Activated CD8-positive, alpha-beta memory T cell treated with anti-CD3 and anti-CD28 coated beads, Interleukin-2, amount 50 U/mL, for 1 hour (primary cell): ENCODE results near the gene PRDM10.

Source experiments
- DNase-seq: peaks from one replicate; pipeline ENCODE4 v3.0.0-alpha.2; 2020; ENCODE audit errors: extremely low read depth

The PRDM10 gene

GRCh38 chr11:129945373-129945772, 57.3 kb downstream of the PRDM10 start:
- no peak for DNase-seq

- DNase-seq, result no peak
Measured at GRCh38 chr11:129944696-129945095, 57.9 kb downstream of the PRDM10 start.

- DNase-seq, result no peak
Measured at GRCh38 chr11:129943036-129943435, 59.6 kb downstream of the PRDM10 start.

GRCh38 chr11:129939510-129939909, 63.1 kb downstream of the PRDM10 start:
- no peak for DNase-seq

- DNase-seq, result no peak
Measured at GRCh38 chr11:129938764-129939163, 63.9 kb downstream of the PRDM10 start.

- DNase-seq, result no peak
Measured at GRCh38 chr11:129937592-129938238, 64.9 kb downstream of the PRDM10 start.

GRCh38 chr11:129935723-129936122, 66.9 kb downstream of the PRDM10 start:
- DNase-seq, result no peak

GRCh38 chr11:129933891-129934290, 68.7 kb downstream of the PRDM10 start:
- DNase-seq, result no peak

GRCh38 chr11:129933262-129933661, 69.4 kb downstream of the PRDM10 start:
- no peak for DNase-seq

GRCh38 chr11:129932381-129933067, 70.1 kb downstream of the PRDM10 start:
- no peak for DNase-seq

- no peak for DNase-seq
Measured at GRCh38 chr11:129930743-129931142, 71.9 kb downstream of the PRDM10 start.

GRCh38 chr11:129930296-129930695, 72.3 kb downstream of the PRDM10 start:
- DNase-seq, result no peak

- DNase-seq, result no peak
Measured at GRCh38 chr11:129929721-129930120, 72.9 kb downstream of the PRDM10 start.

GRCh38 chr11:129928923-129929692, 73.5 kb downstream of the PRDM10 start:
- DNase-seq, result no peak

GRCh38 chr11:129922674-129923073, 80.0 kb downstream of the PRDM10 start:
- no peak for DNase-seq

- DNase-seq, result no peak
Measured at GRCh38 chr11:129918361-129918760, 84.3 kb downstream of the PRDM10 start.

- no peak for DNase-seq
Measured at GRCh38 chr11:129917231-129917630, 85.4 kb downstream of the PRDM10 start.

- no peak for DNase-seq
Measured at GRCh38 chr11:129911298-129911697, 91.3 kb downstream of the PRDM10 start.

- DNase-seq, result no peak
Measured at GRCh38 chr11:129910360-129910759, 92.3 kb downstream of the PRDM10 start.

GRCh38 chr11:129905402-129905801, 97.2 kb downstream of the PRDM10 start:
- no peak for DNase-seq

GRCh38 chr11:129896062-129896461, 106.6 kb downstream of the PRDM10 start:
- no peak for DNase-seq

- DNase-seq, result peak; percentile 43
Measured at GRCh38 chr11:129895126-129896041, 107.3 kb downstream of the PRDM10 start, which contains the start of gene NFRKB. Gene NFRKB, minus strand, starts transcription at chr11:129895578. Its CDS starts 2,729 bp downstream, at chr11:129892849.
